Measurements from ENCODE around the gene MTUS2. TPM values are rescaled to one million over a fixed set of nuclear protein-coding genes. Genes with fewer than 3 reads are reported as not detected.
"Not testable (repeated sequence)": the region's sequence is repeated elsewhere in the genome, so short reads cannot be mapped to it uniquely, and the experiment has no call there.

The MTUS2 gene
- total RNA-seq, 1 experiment from 2014 or later, result 0.10 TPM

GRCh38 chr13:29162638-29163235 is 342.6 kb downstream of the MTUS2 start:
- DNase-seq (ENCODE audit: low spot score), result peak; percentile 65

- DNase-seq (ENCODE audit: low spot score), result no peak
These were observed 344.0 kb downstream of the MTUS2 start for GRCh38 chr13:29164116-29164515.

GRCh38 chr13:29165216-29165615 is 345.1 kb downstream of the MTUS2 start:
- no peak for DNase-seq (ENCODE audit: low spot score)

GRCh38 chr13:29165840-29166239 is 345.7 kb downstream of the MTUS2 start:
- peak; percentile 20 for DNase-seq (ENCODE audit: low spot score)

GRCh38 chr13:29170436-29171082 is 350.4 kb downstream of the MTUS2 start:
- DNase-seq (ENCODE audit: low spot score), result no peak

- no peak for DNase-seq (ENCODE audit: low spot score)
These were observed 351.1 kb downstream of the MTUS2 start for GRCh38 chr13:29171244-29171643.

- DNase-seq (ENCODE audit: low spot score), result no peak
These were observed 354.0 kb downstream of the MTUS2 start for GRCh38 chr13:29174093-29174492.

- no peak for DNase-seq (ENCODE audit: low spot score)
These were observed 355.2 kb downstream of the MTUS2 start for GRCh38 chr13:29175250-29175873.

GRCh38 chr13:29180055-29180454 is 359.9 kb downstream of the MTUS2 start:
- no peak for DNase-seq (ENCODE audit: low spot score)

- DNase-seq (ENCODE audit: low spot score), result no peak
These were observed 362.1 kb downstream of the MTUS2 start for GRCh38 chr13:29182216-29182615.

GRCh38 chr13:29185926-29186325 is 365.8 kb downstream of the MTUS2 start:
- no peak for DNase-seq (ENCODE audit: low spot score)

- no peak for DNase-seq (ENCODE audit: low spot score)
These were observed 367.4 kb downstream of the MTUS2 start for GRCh38 chr13:29187584-29187983.

GRCh38 chr13:29190298-29190697 is 370.2 kb downstream of the MTUS2 start:
- DNase-seq (ENCODE audit: low spot score), result no peak

- DNase-seq (ENCODE audit: low spot score), result no peak
These were observed 372.9 kb downstream of the MTUS2 start for GRCh38 chr13:29193083-29193482.

GRCh38 chr13:29195456-29195855 is 375.3 kb downstream of the MTUS2 start:
- no peak for DNase-seq (ENCODE audit: low spot score)

GRCh38 chr13:29196409-29197074 is 376.4 kb downstream of the MTUS2 start:
- no peak for DNase-seq (ENCODE audit: low spot score)

GRCh38 chr13:29202753-29203152 is 382.6 kb downstream of the MTUS2 start:
- not testable (repeated sequence) for DNase-seq (ENCODE audit: low spot score)

- no peak for DNase-seq (ENCODE audit: low spot score)
These were observed 384.5 kb downstream of the MTUS2 start for GRCh38 chr13:29204651-29205050.

GRCh38 chr13:29210676-29211075 is 390.5 kb downstream of the MTUS2 start:
- no peak for DNase-seq (ENCODE audit: low spot score)

GRCh38 chr13:29211162-29211561 is 391.0 kb downstream of the MTUS2 start:
- not testable (repeated sequence) for DNase-seq (ENCODE audit: low spot score)

GRCh38 chr13:29222458-29222857 is 402.3 kb downstream of the MTUS2 start:
- no peak for DNase-seq (ENCODE audit: low spot score)

GRCh38 chr13:29224206-29224605 is 404.1 kb downstream of the MTUS2 start:
- DNase-seq (ENCODE audit: low spot score), result no peak

- DNase-seq (ENCODE audit: low spot score), result no peak
These were observed 407.4 kb downstream of the MTUS2 start for GRCh38 chr13:29227576-29227975.
